Panc1 (cell line): Measurements from ENCODE around the gene LRCH2. TPM values are rescaled to one million over a fixed set of nuclear protein-coding genes. Genes with fewer than 3 reads are reported as not detected.

Experiments used
- ATAC-seq: fragments of 200-7000 bp; cut with Tn5 transposase; 2 replicates; pipeline ENCODE4 v1.9.1; 2020; ENCODE audit warnings: mild to moderate bottlenecking, moderate library complexity
- BruUV-seq: library from RNA; stranded (reverse); fragments of 400-500 nt; replicated peaks from 2 replicates; lab custom pipeline; 2021; lab: Mats Ljungman, UMichigan
- CTCF ChIA-PET: fragments of 300-600 bp; sonication (Branson Sonifier 250); formaldehyde crosslinking; loops from one replicate; lab custom pipeline; 2022; ENCODE audit warnings: antibody characterized with exemption; lab: Charles Lee
- POLR2A ChIA-PET: fragments of 300-600 bp; sonication (Branson Sonifier 250); formaldehyde crosslinking; loops from one replicate; lab custom pipeline; 2022; ENCODE audit warnings: antibody characterized with exemption; lab: Charles Lee
- DNase-seq: peaks from one replicate; pipeline ENCODE4 v3.0.0-alpha.2; 2010; ENCODE audit warnings: low read depth, low spot score
- H3K27ac ChIP-seq: 2 replicates; pipeline ENCODE4 v1.5.1; 2011; ENCODE audit warnings: mild to moderate bottlenecking, low read length, inconsistent platforms
- H3K27me3 ChIP-seq: fragments of 200-500 bp; sonication (Bioruptor generic); 2 replicates; pipeline ENCODE4 v1.6.0; 2014; ENCODE audit warnings: low read length, inconsistent platforms; ENCODE audit not compliant: control insufficient read depth, insufficient read depth
- H3K36me3 ChIP-seq: fragments of 200-500 bp; sonication (Bioruptor generic); 2 replicates; pipeline ENCODE4 v1.5.1; 2014; ENCODE audit warnings: inconsistent platforms, mild to moderate bottlenecking, low read length, moderate library complexity; ENCODE audit not compliant: control insufficient read depth, insufficient read depth
- H3K4me1 ChIP-seq: 2 replicates; pipeline ENCODE4 v1.5.1; 2011; ENCODE audit warnings: inconsistent platforms, mild to moderate bottlenecking, low read length, moderate library complexity; ENCODE audit not compliant: control insufficient read depth, insufficient read depth
- H3K4me3 ChIP-seq, 2 experiments: 2 replicates each; pipeline ENCODE4 v1.5.1; 2011 to 2012; ENCODE audit warnings: low read depth in 2 of 2, low read length in 2 of 2, mild to moderate bottlenecking in 2 of 2, inconsistent platforms in 1 of 2, moderate library complexity in 1 of 2
- H3K9me3 ChIP-seq: fragments of 200-500 bp; sonication (Bioruptor generic); 2 replicates; pipeline ENCODE4 v1.5.1; 2014; ENCODE audit warnings: low read depth, mild to moderate bottlenecking, inconsistent platforms, low read length, moderate library complexity; ENCODE audit not compliant: control insufficient read depth, insufficient read depth
- CTCF ChIP-seq: fragments of 450-650 bp; IDR thresholded peaks from 2 replicates; pipeline ENCODE4 v1.5.1; 2017; ENCODE audit warnings: mild to moderate bottlenecking
- POLR2AphosphoS5 ChIP-seq: IDR thresholded peaks from 2 replicates; pipeline ENCODE4 v1.6.1; 2012; ENCODE audit warnings: mild to moderate bottlenecking, low read depth, low read length, moderate library complexity
- REST ChIP-seq, 2 experiments: IDR thresholded peaks; 2 replicates each; pipeline ENCODE4 v1.6.1; 2011 to 2012; ENCODE audit warnings: low read depth in 2 of 2, control low read depth in 1 of 2, low read length in 1 of 2, mild to moderate bottlenecking in 1 of 2, moderate library complexity in 1 of 2; ENCODE audit not compliant: insufficient read depth in 1 of 2
- SIN3A ChIP-seq: IDR thresholded peaks from 2 replicates; pipeline ENCODE4 v1.6.1; 2012; ENCODE audit warnings: low read depth, mild to moderate bottlenecking, low read length, moderate library complexity, borderline replicate concordance; ENCODE audit not compliant: insufficient read depth
- TCF7L2 ChIP-seq: IDR thresholded peaks from 2 replicates; pipeline ENCODE4 v1.6.1; 2011; ENCODE audit warnings: mild to moderate bottlenecking, low read depth, low read length, inconsistent platforms
- in situ Hi-C: cut with HindIII; loops from 2 replicates; pipeline ENCODE4 v1.10.0; 2016; ENCODE audit warnings: low sequenced_read_pairs, low pct_unique_long_range_greater_than_20kb
- intact Hi-C: fragments of 100-400 bp; cut with micrococcal nuclease; formaldehyde crosslinking; loops from one replicate; pipeline ENCODE4 v1.10.0; 2022; ENCODE audit not compliant: unreplicated experiment
- total RNA-seq: library from RNA; stranded (reverse); gene quantifications from one replicate; pipeline ENCODE4 v1.2.1, GENCODE V29; 2021; ENCODE audit not compliant: unreplicated experiment

LRCH2 gene
- total RNA-seq, 1 experiment from 2014 or later: 0.13 TPM

GRCh38 chrX:115189646-115190635 lies 44.0 kb downstream of the LRCH2 start:
- ATAC-seq (no peak), DNase-seq (no peak)
- intact Hi-C loops: no loop called here
- H3K9me3 ChIP-seq: no peaks in the 10 kb centered on the region
- in situ Hi-C loops: no loop called here
- TF ChIP-seq REST (IDR thresholded peaks at IDR 0.05; ENCODE audit: insufficient read depth in 1 of 2, low read depth in 2 of 2, low read length in 1 of 2): no peak
- TF ChIP-seq CTCF: no peak
- no peak for TF ChIP-seq POLR2AphosphoS5
- TF ChIP-seq SIN3A: no peak
- TF ChIP-seq TCF7L2: no peak
- BruUV-seq: no TSS peak
- no peaks in the 10 kb centered on the region for H3K36me3 ChIP-seq
- H3K27me3 ChIP-seq: no peaks in the 10 kb centered on the region
- no peaks in the 10 kb centered on the region for H3K4me1 ChIP-seq
- no peak overlapping the region for H3K4me3 ChIP-seq
- POLR2A ChIA-PET: no interaction called here
- H3K27ac ChIP-seq: no peak overlapping the region
- CTCF ChIA-PET: no interaction called here

GRCh38 chrX:115189110-115189509 lies 44.8 kb downstream of the LRCH2 start, which contains the start of gene RBMXL3:
RBMXL3 (plus strand) TSS chrX:115189410; CDS start chrX:115189442, 32 bp downstream.
- ChIA-PET POLR2A (no interaction called here), CTCF (no interaction called here)
- H3K4me1 ChIP-seq: no peaks in the 10 kb centered on the region
- ATAC-seq: no peak
- H3K9me3 ChIP-seq: no peaks in the 10 kb centered on the region
- H3K27ac ChIP-seq: no peak within 1 kb of the TSS
- H3K4me3 ChIP-seq: no peak within 1 kb of the TSS
- no peak for DNase-seq
- no TSS peak for BruUV-seq
- intact Hi-C loops: no loop called here
- H3K36me3 ChIP-seq: no peaks in the 10 kb centered on the region
- no peaks in the 10 kb centered on the region for H3K27me3 ChIP-seq
- in situ Hi-C loops: no loop called here
- TF ChIP-seq SIN3A: no peak
- no peak for TF ChIP-seq TCF7L2
- no peak for TF ChIP-seq POLR2AphosphoS5
- no peak for TF ChIP-seq REST (IDR thresholded peaks at IDR 0.05; ENCODE audit: insufficient read depth in 1 of 2, low read depth in 2 of 2, low read length in 1 of 2)
- TF ChIP-seq CTCF: no peak
